Measurements from ENCODE around the gene ARMC2.

Gene ARMC2

GRCh38 chr6:108955329-108955949 is 107.2 kb downstream of the ARMC2 start:
- H3K27ac Mint-ChIP-seq, result peak overlapping the region; percentile 57
- TF ChIP-seq CTCF (IDR thresholded peaks at IDR 0.05), result no peak
- H3K27me3 Mint-ChIP-seq (ENCODE audit: low read depth, poor library complexity), result no peaks in the 10 kb centered on the region
- peaks cover 4% of the 10 kb centered on the region for H3K4me1 Mint-ChIP-seq
- no peaks in the 10 kb centered on the region for H3K9me3 Mint-ChIP-seq
- no peak for DNase-seq
- H3K36me3 Mint-ChIP-seq (ENCODE audit: low read depth), result no peaks in the 10 kb centered on the region
- H3K4me3 Mint-ChIP-seq, result no peak overlapping the region

- peaks cover 4% of the 10 kb centered on the region for H3K4me1 Mint-ChIP-seq
- no peaks in the 10 kb centered on the region for H3K36me3 Mint-ChIP-seq (ENCODE audit: low read depth)
- H3K27ac Mint-ChIP-seq, result no peak overlapping the region
- DNase-seq, result no peak
- no peaks in the 10 kb centered on the region for H3K9me3 Mint-ChIP-seq
- H3K4me3 Mint-ChIP-seq, result no peak overlapping the region
- peaks cover 2% of the 10 kb centered on the region for H3K27me3 Mint-ChIP-seq (ENCODE audit: low read depth, poor library complexity)
- TF ChIP-seq CTCF (IDR thresholded peaks at IDR 0.05), result no peak
These were observed 109.0 kb downstream of the ARMC2 start for GRCh38 chr6:108957221-108957620.

- peaks cover 5% of the 10 kb centered on the region for H3K27me3 Mint-ChIP-seq (ENCODE audit: low read depth, poor library complexity)
- TF ChIP-seq CTCF (IDR thresholded peaks at IDR 0.05), result no peak
- no peak for DNase-seq
These were observed 110.9 kb downstream of the ARMC2 start for GRCh38 chr6:108958900-108959770.

GRCh38 chr6:108959972-108960582 is 111.9 kb downstream of the ARMC2 start:
- Mint-ChIP-seq H3K9me3 (no peaks in the 10 kb centered on the region), H3K27me3 (ENCODE audit: low read depth, poor library complexity) (peaks cover 6% of the 10 kb centered on the region), H3K4me3 (no peak overlapping the region), H3K4me1 (peaks cover 4% of the 10 kb centered on the region), H3K27ac (peak overlapping the region; percentile 57), H3K36me3 (ENCODE audit: low read depth) (no peaks in the 10 kb centered on the region)
- no peak for DNase-seq
- TF ChIP-seq CTCF (IDR thresholded peaks at IDR 0.05), result no peak

More at GRCh38 chr6:108958900-108959770, 110.9 kb downstream of the ARMC2 start:
- no peaks in the 10 kb centered on the region for H3K36me3 Mint-ChIP-seq (ENCODE audit: low read depth)
- no peak overlapping the region for H3K4me3 Mint-ChIP-seq
- H3K27ac Mint-ChIP-seq, result no peak overlapping the region
- H3K4me1 Mint-ChIP-seq, result peaks cover 4% of the 10 kb centered on the region
- H3K9me3 Mint-ChIP-seq, result no peaks in the 10 kb centered on the region

GRCh38 chr6:108960601-108961000 is 112.4 kb downstream of the ARMC2 start:
- no peaks in the 10 kb centered on the region for H3K36me3 Mint-ChIP-seq (ENCODE audit: low read depth)
- H3K27me3 Mint-ChIP-seq (ENCODE audit: low read depth, poor library complexity), result peaks cover 6% of the 10 kb centered on the region
- H3K9me3 Mint-ChIP-seq, result no peaks in the 10 kb centered on the region
- no peak for TF ChIP-seq CTCF (IDR thresholded peaks at IDR 0.05)
- H3K27ac Mint-ChIP-seq, result peak overlapping the region; percentile 57
- H3K4me1 Mint-ChIP-seq, result peaks cover 1% of the 10 kb centered on the region
- DNase-seq, result no peak
- no peak overlapping the region for H3K4me3 Mint-ChIP-seq

All from nephron progenitor cell (in vitro differentiated cells).